Smooth muscle cell (in vitro differentiated cells): ENCODE data around the gene NTRK2. TPM values are rescaled to one million over a fixed set of nuclear protein-coding genes. Genes with fewer than 3 reads are reported as not detected.

Experiments used
- DNase-seq: peaks from one replicate; lab custom pipeline; 2025; ENCODE audit not compliant: unreplicated experiment; lab: John Stamatoyannopoulos, UW
- H2AFZ ChIP-seq: fragments of 200-600 bp; sonication (generic); 2 replicates; pipeline ENCODE4 v1.6.0; 2016; ENCODE audit warnings: antibody characterized with exemption, low read depth, mild to moderate bottlenecking
- H3F3A ChIP-seq: fragments of 200-600 bp; sonication (generic); 2 replicates; pipeline ENCODE4 v1.6.0; 2017; ENCODE audit warnings: antibody characterized with exemption, low read depth
- H3K27ac ChIP-seq: fragments of 200-600 bp; sonication (generic); 2 replicates; pipeline ENCODE4 v1.5.1; 2016; ENCODE audit warnings: low read depth, mild to moderate bottlenecking
- H3K27me3 ChIP-seq: fragments of 200-600 bp; sonication (generic); 2 replicates; pipeline ENCODE4 v1.6.1; 2016; ENCODE audit warnings: low read depth, mild to moderate bottlenecking
- H3K36me3 ChIP-seq: fragments of 200-600 bp; sonication (generic); 2 replicates; pipeline ENCODE4 v1.5.1; 2016; ENCODE audit warnings: low read depth
- H3K4me1 ChIP-seq: fragments of 200-600 bp; sonication (generic); 2 replicates; pipeline ENCODE4 v1.5.1; 2016; ENCODE audit warnings: low read depth
- H3K4me2 ChIP-seq: fragments of 200-600 bp; sonication (generic); 2 replicates; pipeline ENCODE4 v1.6.0; 2016; ENCODE audit warnings: mild to moderate bottlenecking
- H3K4me3 ChIP-seq: fragments of 200-600 bp; sonication (generic); 2 replicates; pipeline ENCODE4 v1.5.1; 2016; ENCODE audit warnings: mild to moderate bottlenecking
- H3K79me2 ChIP-seq: fragments of 200-600 bp; sonication (generic); 2 replicates; pipeline ENCODE4 v1.6.0; 2016; ENCODE audit warnings: low read depth, mild to moderate bottlenecking
- H3K9ac ChIP-seq: fragments of 200-600 bp; sonication (generic); 2 replicates; pipeline ENCODE4 v1.6.0; 2016; ENCODE audit warnings: low read depth
- H3K9me3 ChIP-seq: fragments of 200-600 bp; sonication (generic); replicated peaks from 2 replicates; pipeline ENCODE4 v1.5.1; 2016; ENCODE audit warnings: low read depth
- H4K20me1 ChIP-seq: fragments of 200-600 bp; sonication (generic); 2 replicates; pipeline ENCODE4 v1.6.0; 2016; ENCODE audit warnings: low read depth
- WGBS: methylation state at CpG from one replicate; pipeline ENCODE4 v1.1.7; 2016; ENCODE audit warnings: low lambda C conversion rate; 5-methylcytosine and 5-hydroxymethylcytosine counted together
- polyA plus RNA-seq: library from polyadenylated mRNA; unstranded; fragments of >200 nt; fragmentation: Nextera tagmentation; extraction: Ambion mirVana; gene quantifications from 2 replicates; pipeline ENCODE4 v1.2.1, GENCODE V29; 2016
- total RNA-seq: library from RNA; depleted of rRNA; stranded (reverse); fragments of >200 nt; gene quantifications from 2 replicates; pipeline ENCODE4 v1.2.3, GENCODE V29; 2014
- TF ChIP-seq, protein P1 (sequence below): fragments of 200-600 bp; sonication (generic); IDR thresholded peaks from 2 replicates; pipeline ENCODE4 v1.5.1; 2017; ENCODE audit warnings: borderline replicate concordance, mild to moderate bottlenecking, antibody characterized with exemption; ENCODE audit not compliant: insufficient read depth, poor library complexity, severe bottlenecking

NTRK2 gene
- total and polyA plus RNA-seq, 2 experiments from 2014 or later = 1.7 to 3.9 TPM

DNA sequence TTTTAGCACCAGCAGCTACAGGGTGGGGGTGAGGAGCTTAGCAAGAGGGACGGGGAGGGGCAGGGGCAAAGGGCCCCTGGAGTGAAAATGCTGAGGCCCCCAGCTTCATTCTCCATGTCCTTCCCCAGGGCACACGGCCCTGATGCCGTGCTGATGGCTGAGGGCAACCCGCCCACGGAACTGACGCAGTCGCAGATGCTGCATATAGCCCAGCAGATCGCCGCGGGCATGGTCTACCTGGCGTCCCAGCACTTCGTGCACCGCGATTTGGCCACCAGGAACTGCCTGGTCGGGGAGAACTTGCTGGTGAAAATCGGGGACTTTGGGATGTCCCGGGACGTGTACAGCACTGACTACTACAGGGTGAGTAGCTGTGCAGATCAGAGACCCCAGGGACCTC, 285.6 kb downstream of the NTRK2 start:
- Histone ChIP-seq H3K27ac (no peak overlapping the region), H3K4me3 (no peak overlapping the region), H3F3A (no peaks in the 10 kb centered on the region), H3K27me3 (peaks cover 29% of the 10 kb centered on the region), H3K79me2 (no peaks in the 10 kb centered on the region), H3K4me2 (no peak overlapping the region), H3K4me1 (no peaks in the 10 kb centered on the region), H3K36me3 (no peaks in the 10 kb centered on the region), H3K9ac (no peak overlapping the region), H4K20me1 (no peaks in the 10 kb centered on the region), H3K9me3 (no peaks in the 10 kb centered on the region), H2AFZ (no peak overlapping the region)
- WGBS = 96% methylated on average over 18 of the region's 18 CpGs
- TF ChIP-seq, protein P1, sequence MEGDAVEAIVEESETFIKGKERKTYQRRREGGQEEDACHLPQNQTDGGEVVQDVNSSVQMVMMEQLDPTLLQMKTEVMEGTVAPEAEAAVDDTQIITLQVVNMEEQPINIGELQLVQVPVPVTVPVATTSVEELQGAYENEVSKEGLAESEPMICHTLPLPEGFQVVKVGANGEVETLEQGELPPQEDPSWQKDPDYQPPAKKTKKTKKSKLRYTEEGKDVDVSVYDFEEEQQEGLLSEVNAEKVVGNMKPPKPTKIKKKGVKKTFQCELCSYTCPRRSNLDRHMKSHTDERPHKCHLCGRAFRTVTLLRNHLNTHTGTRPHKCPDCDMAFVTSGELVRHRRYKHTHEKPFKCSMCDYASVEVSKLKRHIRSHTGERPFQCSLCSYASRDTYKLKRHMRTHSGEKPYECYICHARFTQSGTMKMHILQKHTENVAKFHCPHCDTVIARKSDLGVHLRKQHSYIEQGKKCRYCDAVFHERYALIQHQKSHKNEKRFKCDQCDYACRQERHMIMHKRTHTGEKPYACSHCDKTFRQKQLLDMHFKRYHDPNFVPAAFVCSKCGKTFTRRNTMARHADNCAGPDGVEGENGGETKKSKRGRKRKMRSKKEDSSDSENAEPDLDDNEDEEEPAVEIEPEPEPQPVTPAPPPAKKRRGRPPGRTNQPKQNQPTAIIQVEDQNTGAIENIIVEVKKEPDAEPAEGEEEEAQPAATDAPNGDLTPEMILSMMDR = no peak
- no peak for DNase-seq

DNA sequence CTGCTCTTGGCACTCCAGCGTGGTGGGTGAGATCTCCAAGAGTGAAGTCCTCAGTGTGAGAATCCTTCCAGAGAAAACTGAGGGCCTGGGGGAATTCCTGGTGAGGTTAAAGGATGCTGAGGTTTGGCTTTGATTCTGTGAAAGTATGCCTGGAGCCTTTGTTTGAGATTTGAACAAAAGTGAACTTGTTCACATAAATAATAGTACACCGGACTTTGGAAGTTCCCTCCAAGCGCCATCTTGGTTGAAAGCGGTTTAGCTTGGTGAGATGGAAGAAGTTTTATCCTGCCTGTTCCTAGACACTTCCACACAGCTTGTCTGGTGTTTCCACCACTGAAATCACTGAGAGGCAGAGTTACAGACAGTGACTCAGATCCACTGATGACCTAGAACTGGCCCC, 286.4 kb downstream of the NTRK2 start:
- TF ChIP-seq, protein P1 = no peak
- Histone ChIP-seq H4K20me1 (no peaks in the 10 kb centered on the region), H3K27ac (peak overlapping the region; percentile 60), H3F3A (no peaks in the 10 kb centered on the region), H3K4me1 (no peaks in the 10 kb centered on the region), H2AFZ (no peak overlapping the region), H3K9me3 (no peaks in the 10 kb centered on the region), H3K27me3 (peaks cover 20% of the 10 kb centered on the region), H3K79me2 (no peaks in the 10 kb centered on the region), H3K36me3 (no peaks in the 10 kb centered on the region), H3K9ac (peak overlapping the region; percentile 24), H3K4me2 (no peak overlapping the region), H3K4me3 (no peak overlapping the region)
- no peak for DNase-seq
- WGBS = 93% methylated on average over 4 of the region's 4 CpGs

DNA sequence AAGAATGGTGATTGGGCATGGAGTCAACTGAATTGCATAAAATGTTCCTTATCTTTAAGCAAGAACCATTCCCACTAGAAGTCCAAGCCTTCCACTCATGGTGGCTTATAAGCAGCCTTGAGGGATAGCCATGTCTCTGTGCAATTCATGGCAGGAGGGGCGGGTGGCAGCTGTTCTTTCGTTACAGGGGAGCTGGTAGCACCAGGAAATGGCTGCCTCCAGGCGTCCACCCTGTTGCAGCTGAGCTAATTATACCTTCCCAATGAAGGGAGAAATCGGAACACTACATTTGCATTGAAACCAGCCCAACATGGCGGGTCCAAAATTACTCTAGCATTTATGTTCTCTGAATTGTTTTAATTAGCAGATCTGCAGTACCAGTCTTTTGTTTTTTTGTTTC, 289.8 kb downstream of the NTRK2 start:
- Histone ChIP-seq H3F3A (no peaks in the 10 kb centered on the region), H3K9me3 (no peaks in the 10 kb centered on the region), H3K27ac (no peak overlapping the region), H3K79me2 (no peaks in the 10 kb centered on the region), H3K4me1 (no peaks in the 10 kb centered on the region), H3K4me3 (no peak overlapping the region), H3K27me3 (peaks cover 10% of the 10 kb centered on the region), H3K4me2 (no peak overlapping the region), H2AFZ (no peak overlapping the region), H3K9ac (no peak overlapping the region), H3K36me3 (no peaks in the 10 kb centered on the region), H4K20me1 (no peaks in the 10 kb centered on the region)
- TF ChIP-seq, protein P1 = no peak
- DNase-seq = no peak
- 89% methylated on average over 5 of the region's 5 CpGs for WGBS
